Liver (tissue), 3 donors: Measurements from ENCODE around the gene FBXO10.

Source experiments
- ATF3 ChIP-seq: IDR thresholded peaks from 2 replicates; pipeline ENCODE4 v1.6.1; 2016; ENCODE audit warnings: antibody characterized with exemption
- EGR1 ChIP-seq, 2 donors: IDR thresholded peaks; 2 replicates each; pipeline ENCODE4 v1.6.1; 2016 to 2018; ENCODE audit warnings: antibody characterized with exemption in 2 of 2, low read depth in 2 of 2
- FOXA1 ChIP-seq: IDR thresholded peaks from 2 replicates; pipeline ENCODE4 v1.6.1; 2016; ENCODE audit warnings: antibody characterized with exemption
- HNF4A ChIP-seq, 2 donors: conservative IDR thresholded peaks; 2 replicates each; pipeline ENCODE4 v1.6.1; 2016; ENCODE audit warnings: antibody characterized with exemption in 2 of 2, mild to moderate bottlenecking in 2 of 2
- JUND ChIP-seq, 2 donors: IDR thresholded peaks; 2 replicates each; pipeline ENCODE4 v1.6.1; 2016; ENCODE audit warnings: antibody characterized with exemption in 2 of 2
- RAD21 ChIP-seq, 2 donors: IDR thresholded peaks; 2 replicates each; pipeline ENCODE4 v1.6.1; 2016; ENCODE audit warnings: antibody characterized with exemption in 2 of 2, mild to moderate bottlenecking in 2 of 2
- RXRA ChIP-seq, 2 donors: IDR thresholded peaks; 2 replicates each; pipeline ENCODE4 v1.6.1; 2017 to 2018; ENCODE audit warnings: antibody characterized with exemption in 2 of 2, mild to moderate bottlenecking in 1 of 2
- SP1 ChIP-seq: IDR thresholded peaks from 2 replicates; pipeline ENCODE4 v1.6.1; 2018; ENCODE audit warnings: antibody characterized with exemption, mild to moderate bottlenecking
- YY1 ChIP-seq: IDR thresholded peaks from 2 replicates; pipeline ENCODE4 v1.6.1; 2016; ENCODE audit warnings: antibody characterized with exemption, mild to moderate bottlenecking
- TF ChIP-seq, protein P1 (sequence below): fragments of 150-350 bp; IDR thresholded peaks from 2 replicates; pipeline ENCODE4 v1.5.1; 2017; ENCODE audit warnings: improper control_type of control experiment, low read depth, low read length; ENCODE audit not compliant: missing input control
- TF ChIP-seq, protein P2 (sequence below): IDR thresholded peaks from 2 replicates; pipeline ENCODE4 v1.6.1; 2016; ENCODE audit warnings: antibody characterized with exemption
- TF ChIP-seq, protein P3 (sequence below): IDR thresholded peaks from 2 replicates; pipeline ENCODE4 v1.6.1; 2016; ENCODE audit warnings: antibody characterized with exemption
- donor health status: healthy.
- donor health status: healthy.

DNA sequence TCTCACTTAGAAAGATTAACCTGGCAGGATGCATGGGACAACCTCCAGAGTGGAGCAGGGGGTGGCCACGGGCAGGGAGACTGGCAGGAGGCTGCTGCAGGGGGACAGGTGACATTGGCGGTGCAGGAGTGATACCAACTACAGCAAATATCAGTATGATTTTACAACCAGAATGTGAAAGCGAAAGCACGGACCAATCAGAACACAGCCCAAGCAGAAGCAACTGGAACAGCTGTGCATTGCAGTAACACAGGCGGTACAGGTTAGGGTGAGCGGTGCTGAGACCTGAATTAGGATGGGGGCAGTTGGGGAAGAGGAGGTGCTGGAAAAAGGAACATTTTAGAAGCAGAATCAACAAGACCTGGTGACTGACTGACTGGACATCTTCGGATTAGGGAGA, 61.2 kb downstream of the FBXO10 start:
- TF ChIP-seq, protein P1, sequence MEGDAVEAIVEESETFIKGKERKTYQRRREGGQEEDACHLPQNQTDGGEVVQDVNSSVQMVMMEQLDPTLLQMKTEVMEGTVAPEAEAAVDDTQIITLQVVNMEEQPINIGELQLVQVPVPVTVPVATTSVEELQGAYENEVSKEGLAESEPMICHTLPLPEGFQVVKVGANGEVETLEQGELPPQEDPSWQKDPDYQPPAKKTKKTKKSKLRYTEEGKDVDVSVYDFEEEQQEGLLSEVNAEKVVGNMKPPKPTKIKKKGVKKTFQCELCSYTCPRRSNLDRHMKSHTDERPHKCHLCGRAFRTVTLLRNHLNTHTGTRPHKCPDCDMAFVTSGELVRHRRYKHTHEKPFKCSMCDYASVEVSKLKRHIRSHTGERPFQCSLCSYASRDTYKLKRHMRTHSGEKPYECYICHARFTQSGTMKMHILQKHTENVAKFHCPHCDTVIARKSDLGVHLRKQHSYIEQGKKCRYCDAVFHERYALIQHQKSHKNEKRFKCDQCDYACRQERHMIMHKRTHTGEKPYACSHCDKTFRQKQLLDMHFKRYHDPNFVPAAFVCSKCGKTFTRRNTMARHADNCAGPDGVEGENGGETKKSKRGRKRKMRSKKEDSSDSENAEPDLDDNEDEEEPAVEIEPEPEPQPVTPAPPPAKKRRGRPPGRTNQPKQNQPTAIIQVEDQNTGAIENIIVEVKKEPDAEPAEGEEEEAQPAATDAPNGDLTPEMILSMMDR = no peak
- TF ChIP-seq, protein P2, sequence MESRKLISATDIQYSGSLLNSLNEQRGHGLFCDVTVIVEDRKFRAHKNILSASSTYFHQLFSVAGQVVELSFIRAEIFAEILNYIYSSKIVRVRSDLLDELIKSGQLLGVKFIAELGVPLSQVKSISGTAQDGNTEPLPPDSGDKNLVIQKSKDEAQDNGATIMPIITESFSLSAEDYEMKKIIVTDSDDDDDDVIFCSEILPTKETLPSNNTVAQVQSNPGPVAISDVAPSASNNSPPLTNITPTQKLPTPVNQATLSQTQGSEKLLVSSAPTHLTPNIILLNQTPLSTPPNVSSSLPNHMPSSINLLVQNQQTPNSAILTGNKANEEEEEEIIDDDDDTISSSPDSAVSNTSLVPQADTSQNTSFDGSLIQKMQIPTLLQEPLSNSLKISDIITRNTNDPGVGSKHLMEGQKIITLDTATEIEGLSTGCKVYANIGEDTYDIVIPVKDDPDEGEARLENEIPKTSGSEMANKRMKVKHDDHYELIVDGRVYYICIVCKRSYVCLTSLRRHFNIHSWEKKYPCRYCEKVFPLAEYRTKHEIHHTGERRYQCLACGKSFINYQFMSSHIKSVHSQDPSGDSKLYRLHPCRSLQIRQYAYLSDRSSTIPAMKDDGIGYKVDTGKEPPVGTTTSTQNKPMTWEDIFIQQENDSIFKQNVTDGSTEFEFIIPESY = no peak
- TF ChIP-seq, protein P3, sequence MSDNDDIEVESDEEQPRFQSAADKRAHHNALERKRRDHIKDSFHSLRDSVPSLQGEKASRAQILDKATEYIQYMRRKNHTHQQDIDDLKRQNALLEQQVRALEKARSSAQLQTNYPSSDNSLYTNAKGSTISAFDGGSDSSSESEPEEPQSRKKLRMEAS = no peak
- TF ChIP-seq YY1 (no peak), SP1 (no peak), EGR1 (IDR thresholded peaks at IDR 0.05; ENCODE audit: low read depth in 2 of 2) (no peak), ATF3 (no peak), RXRA (IDR thresholded peaks at IDR 0.05) (no peak), RAD21 (IDR thresholded peaks at IDR 0.05) (no peak), JUND (IDR thresholded peaks at IDR 0.05) (no peak), FOXA1 (no peak), HNF4A (conservative IDR thresholded peaks at IDR 0.05) (no peak)
